Stimulated activated CD4-positive, alpha-beta T cell treated with anti-CD3 and anti-CD28 coated beads, Interleukin-1b, Interleukin-23, amount 100 ng/mL, for 4 hours (primary cell): ENCODE data around the gene TMEM266.

ENCODE experiments used
- DNase-seq, 2 donors: peaks; one replicate each; pipeline ENCODE4 v3.0.0-alpha.2; 2020; ENCODE audit warnings: low read depth in 2 of 2

Gene TMEM266

GRCh38 chr15:76236350-76236749 is 176.6 kb downstream of the TMEM266 start:
- no peak for DNase-seq

GRCh38 chr15:76239786-76240185 is 180.0 kb downstream of the TMEM266 start:
- DNase-seq: no peak

GRCh38 chr15:76245072-76245610 is 185.4 kb downstream of the TMEM266 start:
- no peak for DNase-seq

GRCh38 chr15:76251717-76252116 is 191.9 kb downstream of the TMEM266 start:
- DNase-seq: no peak

- DNase-seq: no peak
These were observed 192.5 kb downstream of the TMEM266 start for GRCh38 chr15:76252249-76252648.

DNA sequence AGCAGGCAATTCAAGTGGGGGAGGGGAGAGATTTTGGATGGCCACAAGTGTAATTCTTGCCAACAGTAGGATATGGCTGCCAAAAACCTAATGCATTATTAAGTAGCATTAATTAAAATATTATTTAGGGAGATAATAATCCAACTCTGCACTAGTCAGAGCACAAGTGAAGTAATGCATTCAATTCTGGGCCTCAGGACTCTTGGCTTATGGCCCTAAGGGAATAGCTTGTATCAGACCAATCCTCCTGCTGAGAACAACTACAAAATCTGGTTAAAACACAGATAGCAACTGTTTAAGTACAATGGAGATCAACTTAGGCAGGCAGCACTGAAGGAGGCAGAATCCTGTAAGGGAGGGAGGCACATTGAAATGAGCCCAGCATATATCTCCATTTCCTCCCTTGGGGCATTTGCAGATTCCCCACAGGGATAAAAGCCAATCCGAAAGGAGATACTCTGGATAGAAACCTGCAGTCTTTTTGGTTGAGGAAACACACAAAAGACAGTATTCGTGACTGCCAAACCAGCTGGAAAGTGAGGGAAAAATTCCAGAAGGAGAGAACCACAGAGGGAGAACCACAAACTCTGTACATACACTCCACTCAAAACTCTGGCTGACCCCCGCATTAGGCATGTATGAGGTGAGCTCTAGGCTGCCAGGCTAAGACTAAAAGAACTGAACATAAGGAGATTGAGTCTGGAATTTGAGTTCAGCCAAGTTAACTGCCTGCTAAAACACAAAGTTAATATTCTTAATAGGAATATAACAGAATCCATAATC is 194.1 kb downstream of the TMEM266 start:
- no peak for DNase-seq
